SK-N-DZ (cell line): Measurements from ENCODE around the gene PAX6. TPM values are rescaled to one million over a fixed set of nuclear protein-coding genes. Genes with fewer than 3 reads are reported as not detected.
A peak's percentile ranks its signal among the peaks of the same experiment; 100 is the strongest.

Source experiments
- DNase-seq: peaks from one replicate; pipeline ENCODE4 v3.0.0-alpha.2; 2015; ENCODE audit warnings: low spot score
- polyA plus RNA-seq, 2 experiments: library from polyadenylated mRNA; depleted of rRNA; stranded (reverse); fragments of >200 nt; gene quantifications; 2 replicates each; pipeline ENCODE4 v1.2.3, GENCODE V29; 2014

Gene PAX6
- 0.65 and 0.73 TPM in 2 replicates for polyA plus RNA-seq (2014; cell fraction: cytosol; rRNA removed)
- polyA plus RNA-seq (2014; cell fraction: nucleus; rRNA removed) = 0.56 and 9.3 TPM in 2 replicates

DNA sequence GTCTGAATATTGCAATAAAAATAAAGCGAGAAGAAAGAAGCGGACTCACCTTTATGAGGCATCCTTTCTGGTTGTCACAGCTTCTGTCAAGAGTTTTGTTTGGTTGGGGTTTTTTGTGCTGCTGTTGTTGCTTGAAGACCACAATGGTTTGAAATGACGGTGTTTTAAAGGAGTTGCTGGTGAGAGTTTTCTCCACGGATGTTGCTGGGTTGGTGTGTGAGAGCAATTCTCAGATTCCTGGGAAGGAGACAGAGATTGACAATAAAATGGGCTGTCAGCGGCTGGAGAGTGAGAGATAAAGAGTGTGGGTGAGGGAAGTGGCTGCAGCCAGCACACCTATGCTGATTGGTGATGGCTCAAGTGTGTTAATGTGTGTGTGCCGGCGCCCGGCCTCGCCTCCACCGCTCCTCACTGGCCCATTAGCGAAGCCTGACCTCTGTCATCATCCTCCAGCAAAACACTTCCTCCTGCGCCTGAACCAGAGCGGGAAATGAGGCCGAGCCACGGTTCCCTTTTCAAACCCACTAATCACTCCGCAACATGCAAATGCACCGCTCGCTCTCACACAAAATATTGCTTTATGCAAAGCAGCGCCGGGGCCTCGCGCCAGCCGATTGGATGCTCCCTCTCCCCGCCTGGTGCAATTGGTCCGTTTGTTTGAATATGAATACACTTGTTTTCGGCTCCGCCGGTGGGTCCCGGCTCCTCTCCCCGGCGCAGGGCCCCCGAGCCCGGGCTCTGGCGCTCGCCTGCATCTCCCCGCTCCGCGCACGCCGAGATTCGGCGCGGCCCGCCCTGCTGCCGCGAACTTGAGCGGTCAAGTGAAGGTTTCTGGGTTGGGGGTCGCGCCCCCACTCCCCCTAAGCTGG is at the start of gene PAX6:
PAX6 (minus strand) TSS at position 544 of the 869 bp plus-strand sequence. CDS start 4,911 bp downstream, outside the sequence.
- peak; percentile 74 for DNase-seq

DNA sequence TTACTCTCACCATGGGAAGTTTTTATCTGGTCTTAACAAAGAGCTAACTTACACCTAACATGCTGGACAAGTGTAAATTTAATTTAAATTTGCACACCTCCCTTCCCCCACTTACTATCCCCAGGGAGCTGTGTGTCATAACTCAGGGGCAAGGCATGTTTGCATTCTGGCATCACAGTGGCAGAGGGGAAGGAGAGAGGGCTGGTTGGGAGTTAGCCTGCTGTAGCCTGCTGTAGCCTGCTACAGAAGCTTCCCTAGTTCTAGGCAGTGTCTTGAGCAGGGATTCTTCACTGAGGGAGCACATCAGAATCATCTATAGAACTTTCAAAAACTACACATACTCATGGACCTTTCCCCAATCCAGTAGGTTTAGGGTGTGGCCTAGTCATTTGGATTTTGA is 49.3 kb upstream of the PAX6 start:
- no peak for DNase-seq

DNA sequence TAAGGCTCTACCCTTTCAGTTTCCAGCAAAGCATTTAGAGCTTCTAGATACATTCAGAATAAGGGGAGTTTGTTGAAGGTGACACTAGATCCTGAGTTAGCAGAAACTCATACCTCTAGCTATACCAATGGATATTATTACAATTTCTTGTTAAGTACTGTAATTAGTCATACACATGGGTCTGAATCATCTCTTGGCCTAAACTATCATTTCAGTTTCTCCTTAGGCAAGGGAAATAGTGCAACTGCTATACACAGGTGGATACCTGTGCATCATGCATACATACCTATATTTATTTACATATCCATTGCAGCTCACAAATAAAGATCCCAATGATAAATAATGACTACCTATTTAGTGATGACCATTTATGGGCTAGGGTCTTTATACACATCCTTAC is 45.1 kb upstream of the PAX6 start:
- DNase-seq = no peak

- DNase-seq = no peak
These were observed 44.3 kb upstream of the PAX6 start for GRCh38 chr11:31855466-31855865.

- no peak for DNase-seq
These were observed 39.2 kb upstream of the PAX6 start for GRCh38 chr11:31850365-31850764.

DNA sequence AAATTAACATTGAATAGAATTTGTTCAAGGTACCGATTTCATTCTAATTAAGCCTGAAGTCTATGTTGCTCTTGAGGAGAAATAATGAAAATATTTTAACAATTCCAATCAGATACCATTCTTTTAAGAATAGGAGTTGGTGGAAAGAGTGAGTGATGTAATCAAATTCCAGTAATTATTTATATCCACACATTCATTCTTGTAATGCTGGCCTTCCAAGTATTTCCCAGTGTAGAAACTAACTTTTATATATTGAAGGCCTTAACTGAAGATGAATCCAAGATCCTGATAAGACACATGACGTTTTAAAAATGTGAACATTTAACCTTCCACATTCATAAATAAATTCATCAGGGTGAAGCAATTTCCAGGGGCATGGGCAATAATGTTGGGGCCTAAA is 36.6 kb upstream of the PAX6 start:
- no peak for DNase-seq

DNA sequence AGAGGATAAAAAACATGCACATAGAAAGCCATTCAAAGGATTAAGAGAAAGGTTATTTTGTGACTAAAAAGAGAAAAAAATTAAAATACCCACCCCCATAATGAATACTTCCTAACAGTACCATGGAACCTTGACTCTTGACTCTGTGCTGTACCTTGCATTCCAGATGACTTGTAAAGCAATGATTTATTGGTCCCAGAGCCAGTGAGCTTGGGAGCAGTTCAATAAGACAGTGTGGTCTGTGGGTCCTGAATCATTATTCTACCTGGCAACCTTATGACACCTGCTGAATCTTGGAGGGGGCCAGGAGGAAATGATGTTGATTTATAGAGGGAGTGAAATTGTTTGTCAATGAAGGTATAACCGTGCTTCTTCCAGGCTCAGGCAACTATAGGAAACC is 34.2 kb upstream of the PAX6 start:
- no peak for DNase-seq

- no peak for DNase-seq
These were observed 33.2 kb upstream of the PAX6 start for GRCh38 chr11:31844351-31844750.

DNA sequence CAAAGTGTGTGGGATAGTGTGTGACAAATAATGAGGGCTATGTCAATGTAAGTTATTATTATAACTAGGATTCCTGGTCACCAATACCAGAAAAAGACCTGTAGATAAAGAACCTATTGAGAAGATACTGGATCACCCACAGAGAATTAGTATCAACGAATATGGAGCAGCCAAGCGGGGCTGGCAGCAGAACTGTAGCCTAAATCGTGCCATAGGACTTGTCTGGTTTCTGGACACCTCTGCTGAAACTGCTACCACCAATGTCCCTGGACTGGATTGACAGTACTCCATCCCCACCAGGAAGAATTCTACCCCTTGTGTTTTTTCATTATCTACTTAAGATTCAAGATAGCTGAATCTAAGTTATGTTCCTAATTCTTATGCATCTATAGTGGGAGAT is 30.3 kb upstream of the PAX6 start:
- DNase-seq = no peak

DNA sequence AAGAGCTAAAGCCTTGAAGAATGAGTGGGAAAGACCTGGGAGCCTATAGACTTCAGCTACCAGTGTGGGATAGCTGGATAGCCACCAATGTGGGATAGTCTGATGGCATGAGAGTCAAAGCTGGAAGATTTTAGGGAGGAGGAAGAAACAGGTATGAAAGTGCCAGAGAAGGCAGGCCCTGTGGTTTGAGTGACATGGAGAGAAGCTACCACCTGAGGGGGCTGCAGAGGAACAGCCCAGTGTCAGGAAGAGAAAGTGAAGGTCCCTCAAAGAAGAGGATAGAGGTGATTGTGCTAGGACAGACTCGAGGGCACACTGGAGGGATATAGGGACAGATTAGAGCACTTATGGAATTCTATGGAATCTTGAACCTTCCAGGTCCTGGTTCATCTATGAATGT is 23.1 kb upstream of the PAX6 start:
- no peak for DNase-seq

DNA sequence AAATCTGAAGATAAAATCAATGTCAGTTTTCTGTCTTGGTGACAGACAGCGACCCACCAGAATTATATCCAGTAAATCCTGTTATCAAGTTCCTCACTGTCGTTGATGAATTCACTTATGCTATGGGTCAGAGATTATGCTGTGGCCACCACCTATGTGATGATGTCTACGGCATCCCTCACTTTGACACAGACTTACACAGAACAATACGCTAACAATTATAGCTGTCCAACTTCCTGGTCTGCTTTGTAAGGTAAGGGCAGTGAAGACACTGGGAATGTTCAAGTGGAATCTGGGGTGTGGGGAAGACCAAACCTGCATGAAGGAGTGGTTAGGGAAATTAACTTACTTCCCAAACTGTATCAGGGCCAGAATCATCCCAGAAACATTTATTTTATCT is 19.3 kb upstream of the PAX6 start:
- DNase-seq = no peak

- no peak for DNase-seq
These were observed 17.1 kb upstream of the PAX6 start for GRCh38 chr11:31828217-31828616.

- no peak for DNase-seq
These were observed 16.5 kb upstream of the PAX6 start for GRCh38 chr11:31827455-31828206.

DNA sequence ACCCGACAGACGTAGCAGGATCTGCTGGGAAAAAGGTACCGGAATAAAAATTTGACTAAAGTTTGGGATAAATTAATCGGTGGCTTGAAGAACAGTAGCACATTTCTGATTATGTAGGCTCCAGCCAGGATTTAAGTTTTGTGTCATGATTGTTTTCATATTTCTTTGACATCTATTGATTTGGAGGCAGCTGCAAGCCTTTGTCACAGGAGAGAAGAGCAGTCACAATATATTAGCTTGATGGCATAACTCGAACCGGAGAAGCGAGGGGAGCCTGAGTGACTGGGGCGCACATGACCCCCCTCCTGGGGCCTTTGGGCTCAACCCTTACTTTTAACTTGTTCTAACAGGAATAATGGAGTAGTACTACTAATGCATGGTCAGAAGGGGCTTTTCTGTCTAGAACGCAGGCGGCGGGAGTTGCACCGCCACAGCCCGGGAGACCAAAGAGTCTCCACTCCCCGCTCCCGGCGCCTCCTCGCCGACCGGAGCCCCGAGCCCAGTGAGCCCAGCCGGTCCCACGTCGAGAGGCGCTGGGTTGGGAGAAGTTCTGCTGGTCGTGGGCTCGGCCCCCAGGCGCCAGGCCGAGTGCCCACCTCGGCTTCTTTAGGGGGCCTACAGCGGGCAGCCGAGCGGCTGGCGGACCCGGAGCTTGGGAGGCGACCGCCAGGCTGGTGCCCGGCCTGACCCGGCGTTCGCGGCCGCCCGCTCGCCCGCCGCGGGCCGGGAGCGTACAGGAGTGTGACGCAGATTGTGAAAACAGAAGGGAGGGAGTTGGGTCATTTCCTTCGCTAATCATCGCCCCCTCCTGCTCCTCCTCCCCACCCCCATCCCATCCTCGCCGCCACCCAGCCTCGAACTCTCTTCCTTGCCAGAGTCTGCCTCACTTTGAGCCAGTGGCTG is 15.7 kb upstream of the PAX6 start:
- DNase-seq = no peak

GRCh38 chr11:31825838-31826484 is 14.8 kb upstream of the PAX6 start:
- DNase-seq = no peak

- DNase-seq = no peak
These were observed 14.0 kb upstream of the PAX6 start for GRCh38 chr11:31824879-31825837.

- no peak for DNase-seq
These were observed 13.3 kb upstream of the PAX6 start for GRCh38 chr11:31824332-31824878.

DNA sequence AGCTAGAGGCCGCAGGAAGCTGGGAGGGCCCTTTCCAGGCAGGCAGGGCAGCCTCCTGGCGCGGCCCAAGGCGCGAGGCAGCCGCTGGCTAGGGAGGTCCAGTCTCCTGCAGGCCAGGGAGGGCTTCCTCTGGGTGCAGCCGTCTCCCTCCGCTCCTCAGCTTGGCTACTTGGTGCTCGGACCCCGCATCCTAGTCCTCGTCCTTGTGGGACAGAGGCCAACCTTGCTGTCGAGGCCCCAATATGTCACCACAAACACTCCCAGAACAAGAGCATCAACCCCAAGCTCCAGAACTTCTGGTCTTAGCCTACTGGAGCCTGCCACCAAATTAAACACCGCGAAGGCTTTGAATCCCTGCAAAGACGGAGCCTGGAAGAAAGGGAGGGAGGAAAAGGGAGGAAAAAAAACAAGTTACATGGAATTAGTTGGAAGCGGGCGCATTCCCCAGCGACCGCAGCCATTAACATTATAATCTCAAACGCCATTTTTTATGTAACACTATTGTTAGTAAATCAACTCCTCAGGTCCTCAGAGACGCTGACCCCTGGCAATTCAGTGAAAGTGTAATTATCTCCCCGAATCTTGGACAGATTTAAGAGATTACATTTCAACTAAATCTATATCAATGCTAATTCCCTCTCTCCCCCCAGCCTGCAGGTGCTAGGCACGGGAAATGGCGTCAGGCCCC is 12.7 kb upstream of the PAX6 start:
- no peak for DNase-seq
